GM19035 (cell line): ENCODE results near the gene SLC25A19.

Experiments used
- ATAC-seq: cut with Tn5 transposase; IDR thresholded peaks from one replicate; pipeline ENCODE4 v1.9.1; 2021; ENCODE audit not compliant: unreplicated experiment

SLC25A19 gene

DNA sequence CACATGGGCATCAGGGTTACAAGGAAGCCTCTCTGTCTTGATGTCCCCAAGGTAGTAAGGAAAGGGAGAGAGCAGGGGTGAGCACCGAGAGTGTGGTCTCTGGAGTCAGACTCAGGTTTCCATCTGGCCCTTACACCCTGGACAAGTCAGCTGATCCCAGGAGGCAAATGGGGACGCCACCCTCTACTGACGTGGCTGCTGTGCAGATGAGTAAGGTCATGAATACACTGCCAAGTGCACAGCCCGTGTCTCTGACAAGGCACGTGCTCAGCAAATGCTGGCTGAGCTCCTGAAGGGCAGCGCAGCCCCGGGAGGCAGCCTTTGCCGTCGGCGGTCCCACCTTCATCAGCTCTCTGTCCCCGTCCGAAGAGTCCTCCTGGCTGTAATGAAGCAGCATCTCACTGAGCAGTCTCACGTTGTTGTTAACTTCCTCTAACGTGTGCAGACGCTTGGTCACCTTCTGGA lies 47.2 kb downstream of the SLC25A19 start:
- ATAC-seq, result no peak

DNA sequence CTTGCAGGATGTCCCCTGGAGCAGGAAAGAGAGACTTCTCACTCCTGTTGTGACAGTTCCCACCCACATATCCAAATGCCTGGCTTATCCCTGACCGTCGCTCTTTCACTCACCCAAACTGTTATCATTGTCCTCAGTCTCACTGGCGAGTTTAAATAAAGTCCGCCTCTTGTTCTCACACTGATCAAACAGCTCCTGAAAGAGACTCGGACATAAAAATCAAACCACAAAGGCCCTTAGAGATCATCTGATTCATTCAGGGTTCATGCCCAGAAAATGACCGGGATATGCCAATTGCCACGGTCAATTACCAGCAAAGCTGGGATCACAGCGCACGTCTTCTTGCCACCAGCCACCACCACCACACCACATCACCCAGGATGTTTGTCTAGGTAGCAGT lies 47.7 kb downstream of the SLC25A19 start:
- ATAC-seq, result no peak

GRCh38 chr17:75241143-75241430 lies 48.1 kb downstream of the SLC25A19 start:
- no peak for ATAC-seq

GRCh38 chr17:75240394-75241142 lies 48.7 kb downstream of the SLC25A19 start:
- ATAC-seq, result no peak

DNA sequence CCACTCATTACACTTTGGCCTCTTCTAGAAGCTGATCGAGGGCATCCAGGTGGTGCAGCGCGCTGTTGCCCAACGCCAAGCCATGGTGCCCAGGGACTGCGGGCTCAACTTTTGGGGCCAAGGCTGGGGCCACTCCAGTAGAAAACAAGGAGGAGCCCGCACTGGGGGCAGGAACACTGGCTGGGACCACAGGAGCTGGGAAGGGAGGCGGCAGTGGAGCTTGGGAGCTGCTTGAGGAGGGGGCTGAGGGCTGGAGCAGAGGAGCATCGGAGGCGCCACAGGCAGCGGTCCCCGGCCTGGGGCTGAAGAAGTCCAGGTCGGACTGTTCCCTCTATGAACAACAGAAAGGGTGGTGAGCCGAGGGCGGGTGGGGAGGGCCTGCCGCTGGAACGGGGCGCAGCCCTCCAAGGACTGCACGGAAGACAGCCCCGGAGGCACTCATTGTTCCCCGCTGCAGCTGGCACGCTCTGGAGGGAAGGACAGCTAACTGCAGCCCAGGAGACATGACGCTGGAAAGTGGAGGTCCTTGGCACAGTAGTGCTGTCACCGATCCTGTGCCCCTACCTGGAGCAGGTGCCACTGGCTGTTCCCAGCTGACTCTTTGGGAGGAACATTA lies 49.3 kb downstream of the SLC25A19 start:
- no peak for ATAC-seq

DNA sequence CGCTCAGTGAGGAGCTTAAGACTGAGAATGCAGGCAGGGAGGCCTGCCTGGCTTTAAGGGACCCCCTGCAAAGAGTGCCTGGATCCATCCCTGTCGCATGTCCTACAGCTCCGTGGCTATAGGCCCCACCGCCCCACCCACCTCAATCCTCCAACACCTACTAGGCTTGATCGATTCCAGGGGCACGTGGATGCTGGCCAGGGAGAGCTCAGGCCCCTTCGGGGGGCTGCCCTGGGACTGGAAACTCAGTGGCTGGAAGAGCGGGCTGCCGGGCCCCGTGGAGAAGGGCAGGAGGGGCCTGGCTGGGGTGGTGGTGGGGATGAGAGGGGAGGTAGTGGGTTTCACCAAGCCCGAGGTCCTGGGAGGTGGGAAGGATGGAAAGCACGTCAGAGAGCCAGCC lies 50.0 kb downstream of the SLC25A19 start:
- ATAC-seq, result no peak

- no peak for ATAC-seq
These were observed 50.5 kb downstream of the SLC25A19 start for GRCh38 chr17:75238684-75239191.

DNA sequence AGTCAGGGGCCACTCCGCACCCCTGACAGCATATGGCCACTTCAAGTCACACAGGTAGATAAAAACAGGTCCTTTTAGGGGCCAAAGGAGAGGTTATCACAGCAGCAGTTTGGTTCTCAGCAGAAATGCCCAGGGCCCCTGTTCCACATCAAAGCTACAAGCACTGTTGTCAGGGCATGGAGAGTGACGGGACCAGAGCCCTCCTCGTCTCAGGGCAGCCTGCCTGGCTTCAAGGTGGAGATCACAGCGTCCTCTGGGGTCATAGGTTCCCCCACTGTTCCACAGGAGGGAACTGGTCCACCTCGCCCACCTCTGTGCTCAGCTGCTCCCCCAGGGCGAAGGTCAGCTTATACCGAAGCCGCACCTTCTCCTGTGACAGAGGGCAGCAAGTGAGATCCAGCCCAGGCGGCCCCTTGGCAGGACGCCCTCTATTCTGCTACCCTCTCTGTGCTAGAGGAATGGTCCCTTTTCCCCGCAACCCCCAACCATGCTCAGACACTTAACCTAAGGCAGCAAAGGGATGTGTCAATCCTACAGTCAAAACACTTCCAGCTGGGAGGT lies 51.1 kb downstream of the SLC25A19 start:
- no peak for ATAC-seq

GRCh38 chr17:75237100-75238014 lies 51.9 kb downstream of the SLC25A19 start:
- ATAC-seq, result no peak

- no peak for ATAC-seq
These were observed 56.4 kb downstream of the SLC25A19 start for GRCh38 chr17:75232786-75233185.

- ATAC-seq, result no peak
These were observed 57.3 kb downstream of the SLC25A19 start for GRCh38 chr17:75231741-75232464.

GRCh38 chr17:75231071-75231470 lies 58.2 kb downstream of the SLC25A19 start:
- no peak for ATAC-seq

DNA sequence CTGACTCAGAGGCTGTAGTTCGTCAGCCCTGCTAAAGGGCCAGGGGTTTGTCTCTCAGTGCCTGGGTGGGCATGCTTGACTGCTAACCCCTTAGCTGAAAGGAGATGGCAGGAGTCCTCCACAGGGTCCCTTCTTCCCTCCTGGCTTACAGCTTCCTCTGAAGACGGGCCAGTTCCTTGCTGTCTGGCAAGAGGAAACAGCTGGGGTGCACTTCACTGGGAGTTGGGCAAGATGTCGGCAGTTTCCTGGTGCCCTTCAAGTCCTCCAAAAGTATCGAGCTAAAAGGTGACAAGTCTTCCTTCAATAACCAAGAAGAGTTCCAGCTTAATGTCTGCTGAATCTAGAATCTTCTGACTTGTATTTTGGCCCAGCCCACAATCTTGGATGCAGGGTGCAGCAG lies 60.4 kb downstream of the SLC25A19 start:
- ATAC-seq, result no peak

DNA sequence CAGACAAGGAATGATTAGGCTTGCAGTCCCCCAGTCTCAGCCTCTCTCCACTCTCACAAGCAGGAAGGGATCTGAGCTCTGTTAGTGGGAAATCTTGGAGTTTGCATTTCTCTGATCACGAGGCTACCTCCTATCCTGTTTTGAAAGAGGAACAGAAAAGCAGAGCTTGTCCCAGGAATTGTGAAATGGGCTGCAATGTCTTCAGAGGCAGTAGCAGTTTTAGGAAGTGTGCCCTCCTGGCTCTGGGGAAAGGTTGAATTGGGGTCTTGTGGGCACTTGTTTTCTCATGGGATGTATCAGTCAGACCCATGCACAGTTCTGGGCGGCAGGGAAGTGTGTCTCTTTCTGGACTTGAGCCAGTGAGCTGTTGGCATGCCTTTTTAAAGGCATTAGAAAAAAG lies 60.9 kb downstream of the SLC25A19 start:
- ATAC-seq, result no peak

DNA sequence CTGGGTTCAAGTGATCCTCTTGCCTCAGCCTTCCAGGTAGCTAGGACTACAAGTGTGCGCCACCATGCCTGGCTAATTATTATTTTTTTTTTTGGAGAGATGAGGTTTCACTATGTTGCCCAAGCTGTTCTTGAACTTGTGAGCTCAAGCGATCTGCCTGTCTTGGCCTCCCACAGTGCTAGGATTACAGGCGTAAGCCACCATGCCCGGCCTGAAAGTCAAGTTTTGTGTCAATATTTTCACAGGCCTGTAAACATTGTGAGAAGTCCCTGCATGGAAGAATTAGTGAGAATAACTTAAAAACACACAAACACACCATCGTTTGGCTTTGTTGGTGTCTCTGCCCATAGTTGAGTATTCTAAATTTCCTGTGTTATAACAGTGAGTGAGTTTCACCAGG lies 61.5 kb downstream of the SLC25A19 start:
- ATAC-seq, result no peak

DNA sequence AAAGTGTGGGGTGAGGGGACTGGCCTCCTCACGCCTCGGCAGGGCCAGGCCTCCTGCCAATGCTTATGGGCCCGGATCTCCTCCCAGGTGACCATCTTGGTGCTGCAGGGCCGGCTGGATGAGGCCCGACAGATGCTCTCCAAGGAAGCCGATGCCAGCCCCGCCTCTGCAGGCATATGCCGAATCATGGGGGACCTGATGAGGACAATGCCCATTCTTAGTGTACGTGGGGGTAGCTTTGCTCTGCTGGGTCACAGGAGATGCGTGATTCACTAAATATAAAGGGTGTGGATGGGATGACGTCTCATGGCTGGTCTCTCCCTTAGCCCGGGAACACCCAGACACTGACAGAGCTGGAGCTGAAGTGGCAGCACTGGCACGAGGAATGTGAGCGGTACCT lies 64.2 kb downstream of the SLC25A19 start:
- no peak for ATAC-seq
